ENCODE data around the gene GDF7. TPM values are rescaled to one million over a fixed set of nuclear protein-coding genes. Genes with fewer than 3 reads are reported as not detected.

GDF7 gene
- total and polyA plus RNA-seq, 10 donors: 0.83 to 3.8 (median 1.9) TPM

DNA sequence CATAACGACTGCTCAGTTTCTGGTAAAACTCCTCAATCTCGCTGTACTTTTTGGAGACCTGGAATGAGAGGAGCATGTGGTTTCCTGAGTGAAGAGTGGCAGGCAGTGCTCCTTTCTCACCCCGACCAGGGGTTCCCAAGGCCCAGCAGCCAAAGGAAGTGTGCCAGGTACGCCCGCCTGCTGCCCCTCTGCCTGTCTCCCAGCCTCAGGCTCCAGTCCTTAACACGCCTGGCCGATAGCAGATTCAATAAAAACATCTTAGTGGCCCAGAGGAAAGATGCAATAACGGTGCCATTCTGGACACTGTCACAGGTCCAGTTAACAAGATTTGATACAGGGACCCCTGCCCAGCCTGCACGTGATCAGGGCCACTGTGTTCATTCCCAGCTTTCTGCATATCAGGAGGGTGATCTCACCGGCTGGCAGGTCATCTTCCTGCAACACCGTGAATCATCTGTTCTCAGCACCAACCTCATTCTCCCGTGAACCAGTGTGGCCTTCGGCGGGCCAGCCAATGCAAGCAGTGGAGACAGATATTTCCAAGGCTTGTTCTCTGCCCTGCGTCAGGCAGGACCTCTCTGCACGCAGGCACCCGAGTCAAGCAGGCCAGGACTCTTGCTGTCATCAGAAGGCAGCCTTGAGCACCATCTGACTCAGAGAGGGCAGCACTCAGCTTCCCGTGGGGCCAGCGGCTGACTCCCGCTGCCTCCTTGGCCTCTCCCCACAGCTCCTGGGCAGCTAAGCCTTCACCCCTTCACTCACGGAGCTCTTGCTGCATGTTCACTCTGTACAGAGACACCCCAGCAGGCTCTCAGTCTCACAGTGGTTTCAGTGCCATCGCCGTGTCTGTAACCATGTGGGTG is 25.6 kb upstream of the GDF7 start:
- Histone ChIP-seq H3K9me3 (no peaks in the 10 kb centered on the region), H3K36me3 (peaks cover 0 to 99% (median 65%) of the 10 kb centered on the region in 6 donors), H3K27me3 (replicated peaks in 1 of 7) (no peaks in the 10 kb centered on the region), H3K4me1 (peaks cover 5 to 15% (median 8%) of the 10 kb centered on the region in 6 donors), H3K27ac (no peak overlapping the region), H3K4me3 (no peak overlapping the region)
- peak; percentile 41 for DNase-seq
- TF ChIP-seq, protein P1, sequence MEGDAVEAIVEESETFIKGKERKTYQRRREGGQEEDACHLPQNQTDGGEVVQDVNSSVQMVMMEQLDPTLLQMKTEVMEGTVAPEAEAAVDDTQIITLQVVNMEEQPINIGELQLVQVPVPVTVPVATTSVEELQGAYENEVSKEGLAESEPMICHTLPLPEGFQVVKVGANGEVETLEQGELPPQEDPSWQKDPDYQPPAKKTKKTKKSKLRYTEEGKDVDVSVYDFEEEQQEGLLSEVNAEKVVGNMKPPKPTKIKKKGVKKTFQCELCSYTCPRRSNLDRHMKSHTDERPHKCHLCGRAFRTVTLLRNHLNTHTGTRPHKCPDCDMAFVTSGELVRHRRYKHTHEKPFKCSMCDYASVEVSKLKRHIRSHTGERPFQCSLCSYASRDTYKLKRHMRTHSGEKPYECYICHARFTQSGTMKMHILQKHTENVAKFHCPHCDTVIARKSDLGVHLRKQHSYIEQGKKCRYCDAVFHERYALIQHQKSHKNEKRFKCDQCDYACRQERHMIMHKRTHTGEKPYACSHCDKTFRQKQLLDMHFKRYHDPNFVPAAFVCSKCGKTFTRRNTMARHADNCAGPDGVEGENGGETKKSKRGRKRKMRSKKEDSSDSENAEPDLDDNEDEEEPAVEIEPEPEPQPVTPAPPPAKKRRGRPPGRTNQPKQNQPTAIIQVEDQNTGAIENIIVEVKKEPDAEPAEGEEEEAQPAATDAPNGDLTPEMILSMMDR (IDR thresholded peaks at IDR 0.05 in 8 of 11, conservative IDR thresholded peaks at IDR 0.05 in 3 of 11): no peak
- no peak for TF ChIP-seq POLR2AphosphoS5 (IDR thresholded peaks at IDR 0.05)
- no peak for TF ChIP-seq POLR2A (IDR thresholded peaks at IDR 0.05)
- intact Hi-C loops (cut with DNase I; ENCODE audit: low total_unique reads): no loop called here
- WGBS, 5 donors: 83 to 94% (median 88%) methylated on average over 20 to 23 of the region's 23 CpGs

DNA sequence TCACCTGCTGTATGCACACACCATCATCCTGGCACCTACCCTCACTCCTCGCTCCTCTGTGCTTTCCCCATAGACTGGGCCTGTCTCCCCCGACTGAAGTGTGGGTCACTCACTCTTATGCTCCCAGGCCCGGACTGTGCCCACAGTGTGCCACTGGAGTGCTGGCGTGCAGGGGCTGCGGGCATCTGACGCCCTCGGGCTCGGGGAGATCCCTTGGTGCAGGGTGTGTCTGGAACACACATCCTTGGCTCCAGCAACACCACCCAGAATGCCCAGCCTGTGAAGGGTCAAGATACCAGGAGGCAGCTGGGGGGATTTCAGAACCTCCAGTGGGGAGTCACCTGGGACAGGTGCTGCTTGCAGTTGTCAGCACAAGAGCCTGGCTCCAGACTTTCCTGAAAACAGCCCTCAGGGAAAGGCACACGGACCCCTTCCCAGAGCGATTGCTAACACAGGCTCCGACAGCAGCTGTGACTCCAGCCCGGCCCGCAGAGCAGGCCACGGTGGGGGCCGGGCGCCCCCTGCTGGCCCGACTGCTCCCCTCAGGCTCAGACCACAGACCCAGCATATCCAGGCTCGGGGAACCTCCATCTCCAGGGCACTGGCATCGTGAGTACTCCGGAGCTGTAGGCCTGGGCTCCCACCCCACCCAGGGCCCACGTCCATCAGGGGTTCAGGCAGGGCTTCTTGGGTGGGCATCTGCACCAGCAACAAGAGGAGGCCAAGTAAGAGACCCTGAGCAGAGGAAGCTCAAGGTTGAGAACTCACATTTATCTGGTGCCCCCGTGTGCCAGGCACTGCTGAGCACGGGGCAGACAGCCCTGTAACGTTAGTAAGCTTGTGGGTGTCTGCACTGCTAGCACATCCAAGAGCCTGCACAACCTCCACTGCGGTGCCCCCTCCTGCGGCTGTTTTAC is 24.6 kb upstream of the GDF7 start:
- 38 to 46% (median 42%) methylated on average over 24 to 26 of the region's 26 CpGs for WGBS, 5 donors
- intact Hi-C loops (cut with DNase I; ENCODE audit: low total_unique reads): no loop called here
- Histone ChIP-seq H3K27ac (no peak overlapping the region), H3K27me3 (replicated peaks in 1 of 7) (no peaks in the 10 kb centered on the region), H3K9me3 (no peaks in the 10 kb centered on the region), H3K36me3 (peaks cover 0 to 95% (median 60%) of the 10 kb centered on the region in 6 donors), H3K4me3 (no peak overlapping the region), H3K4me1 (peaks cover 5 to 16% (median 8%) of the 10 kb centered on the region in 6 donors)
- DNase-seq: peak; percentile 95
- TF ChIP-seq, protein P1 (IDR thresholded peaks at IDR 0.05 in 8 of 11, conservative IDR thresholded peaks at IDR 0.05 in 3 of 11): peak; percentile 70 to 96 (median 90)
- TF ChIP-seq POLR2AphosphoS5 (IDR thresholded peaks at IDR 0.05) (peak; percentile 22 to 75 (median 59)), POLR2A (IDR thresholded peaks at IDR 0.05) (no peak)

DNA sequence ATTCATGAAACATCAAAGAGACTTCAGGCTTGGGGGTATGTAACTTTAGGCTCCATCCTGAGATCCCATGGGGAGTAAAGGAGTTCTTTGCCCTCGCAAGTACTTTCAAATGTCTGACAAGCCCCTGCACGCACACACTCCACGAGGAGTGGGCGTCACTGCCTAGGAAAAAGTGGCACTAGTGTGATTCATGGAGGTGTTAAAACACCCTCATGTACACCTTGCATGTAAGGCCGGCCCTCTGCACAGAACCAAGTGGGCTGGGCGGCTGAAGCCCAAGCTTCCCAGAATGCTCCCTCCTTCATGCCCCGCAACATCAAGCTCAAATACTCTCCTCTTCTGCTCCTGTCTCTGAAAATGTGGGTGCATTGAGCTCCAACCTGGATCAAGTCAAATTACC is 23.9 kb upstream of the GDF7 start:
- TF ChIP-seq POLR2A (IDR thresholded peaks at IDR 0.05): no peak
- no peak for TF ChIP-seq POLR2AphosphoS5 (IDR thresholded peaks at IDR 0.05)
- TF ChIP-seq, protein P1 (IDR thresholded peaks at IDR 0.05 in 8 of 11, conservative IDR thresholded peaks at IDR 0.05 in 3 of 11): no peak
- WGBS, 5 donors: 94 to 98% (median 96%) methylated on average over 7 of the region's 7 CpGs
- Histone ChIP-seq H3K27me3 (replicated peaks in 1 of 7) (no peaks in the 10 kb centered on the region), H3K4me3 (no peak overlapping the region), H3K27ac (no peak overlapping the region), H3K36me3 (peaks cover 0 to 91% (median 52%) of the 10 kb centered on the region in 6 donors), H3K9me3 (no peaks in the 10 kb centered on the region), H3K4me1 (peaks cover 5 to 24% (median 13%) of the 10 kb centered on the region in 6 donors)
- intact Hi-C loops (cut with DNase I; ENCODE audit: low total_unique reads): no loop called here
- DNase-seq: peak; percentile 52
